Measurements from ENCODE around the gene PDE5A. TPM values are rescaled to one million over a fixed set of nuclear protein-coding genes. Genes with fewer than 3 reads are reported as not detected.
"Not testable (repeated sequence)": the region's sequence is repeated elsewhere in the genome, so short reads cannot be mapped to it uniquely, and the experiment has no call there.

The PDE5A gene
- 16.1 TPM for polyA plus RNA-seq (ENCODE audit: insufficient read length)

- DNase-seq (ENCODE audit: low read depth), result no peak
Measured at GRCh38 chr4:119628281-119629141, at the start of gene PDE5A. Gene PDE5A (minus strand): TSS chr4:119628804. CDS start chr4:119628671, 133 bp downstream.

- DNase-seq (ENCODE audit: low read depth), result no peak
Measured at GRCh38 chr4:119676101-119676500, 47.5 kb upstream of the PDE5A start.

- no peak for DNase-seq (ENCODE audit: low read depth)
Measured at GRCh38 chr4:119675391-119675790, 46.8 kb upstream of the PDE5A start.

- no peak for DNase-seq (ENCODE audit: low read depth)
Measured at GRCh38 chr4:119672938-119673337, 44.3 kb upstream of the PDE5A start.

- DNase-seq (ENCODE audit: low read depth), result no peak
Measured at GRCh38 chr4:119672086-119672485, 43.5 kb upstream of the PDE5A start.

GRCh38 chr4:119671205-119671604 is 42.6 kb upstream of the PDE5A start:
- no peak for DNase-seq (ENCODE audit: low read depth)

GRCh38 chr4:119667802-119668201 is 39.2 kb upstream of the PDE5A start:
- DNase-seq (ENCODE audit: low read depth), result no peak

GRCh38 chr4:119666653-119667091 is 38.1 kb upstream of the PDE5A start:
- DNase-seq (ENCODE audit: low read depth), result no peak

GRCh38 chr4:119665752-119666151 is 37.1 kb upstream of the PDE5A start:
- no peak for DNase-seq (ENCODE audit: low read depth)

GRCh38 chr4:119664168-119664907 is 35.7 kb upstream of the PDE5A start:
- no peak for DNase-seq (ENCODE audit: low read depth)

GRCh38 chr4:119663160-119663788 is 34.7 kb upstream of the PDE5A start:
- no peak for DNase-seq (ENCODE audit: low read depth)

GRCh38 chr4:119662612-119663011 is 34.0 kb upstream of the PDE5A start:
- not testable (repeated sequence) for DNase-seq (ENCODE audit: low read depth)

GRCh38 chr4:119661231-119661630 is 32.6 kb upstream of the PDE5A start:
- no peak for DNase-seq (ENCODE audit: low read depth)

GRCh38 chr4:119659576-119659975 is 31.0 kb upstream of the PDE5A start:
- DNase-seq (ENCODE audit: low read depth), result no peak

GRCh38 chr4:119657111-119657611 is 28.6 kb upstream of the PDE5A start:
- DNase-seq (ENCODE audit: low read depth), result no peak

- DNase-seq (ENCODE audit: low read depth), result no peak
Measured at GRCh38 chr4:119656342-119656741, 27.7 kb upstream of the PDE5A start.

GRCh38 chr4:119655111-119655837 is 26.7 kb upstream of the PDE5A start:
- DNase-seq (ENCODE audit: low read depth), result no peak

- DNase-seq (ENCODE audit: low read depth), result no peak
Measured at GRCh38 chr4:119653990-119654389, 25.4 kb upstream of the PDE5A start.

GRCh38 chr4:119652998-119653397 is 24.4 kb upstream of the PDE5A start:
- no peak for DNase-seq (ENCODE audit: low read depth)

- DNase-seq (ENCODE audit: low read depth), result no peak
Measured at GRCh38 chr4:119648398-119648797, 19.8 kb upstream of the PDE5A start.

- DNase-seq (ENCODE audit: low read depth), result no peak
Measured at GRCh38 chr4:119647558-119647957, 19.0 kb upstream of the PDE5A start.

Data from forelimb muscle (tissue), 1 donor.